Smooth muscle cell (in vitro differentiated cells): ENCODE data around the gene ACTG1. TPM values are rescaled to one million over a fixed set of nuclear protein-coding genes. Genes with fewer than 3 reads are reported as not detected.

Experiments used
- DNase-seq: peaks from one replicate; lab custom pipeline; 2025; ENCODE audit not compliant: unreplicated experiment; lab: John Stamatoyannopoulos, UW
- H2AFZ ChIP-seq: fragments of 200-600 bp; sonication (generic); 2 replicates; pipeline ENCODE4 v1.6.0; 2016; ENCODE audit warnings: antibody characterized with exemption, low read depth, mild to moderate bottlenecking
- H3F3A ChIP-seq: fragments of 200-600 bp; sonication (generic); 2 replicates; pipeline ENCODE4 v1.6.0; 2017; ENCODE audit warnings: antibody characterized with exemption, low read depth
- H3K27ac ChIP-seq: fragments of 200-600 bp; sonication (generic); 2 replicates; pipeline ENCODE4 v1.5.1; 2016; ENCODE audit warnings: low read depth, mild to moderate bottlenecking
- H3K27me3 ChIP-seq: fragments of 200-600 bp; sonication (generic); 2 replicates; pipeline ENCODE4 v1.6.1; 2016; ENCODE audit warnings: low read depth, mild to moderate bottlenecking
- H3K36me3 ChIP-seq: fragments of 200-600 bp; sonication (generic); 2 replicates; pipeline ENCODE4 v1.5.1; 2016; ENCODE audit warnings: low read depth
- H3K4me1 ChIP-seq: fragments of 200-600 bp; sonication (generic); 2 replicates; pipeline ENCODE4 v1.5.1; 2016; ENCODE audit warnings: low read depth
- H3K4me2 ChIP-seq: fragments of 200-600 bp; sonication (generic); 2 replicates; pipeline ENCODE4 v1.6.0; 2016; ENCODE audit warnings: mild to moderate bottlenecking
- H3K4me3 ChIP-seq: fragments of 200-600 bp; sonication (generic); 2 replicates; pipeline ENCODE4 v1.5.1; 2016; ENCODE audit warnings: mild to moderate bottlenecking
- H3K79me2 ChIP-seq: fragments of 200-600 bp; sonication (generic); 2 replicates; pipeline ENCODE4 v1.6.0; 2016; ENCODE audit warnings: low read depth, mild to moderate bottlenecking
- H3K9ac ChIP-seq: fragments of 200-600 bp; sonication (generic); 2 replicates; pipeline ENCODE4 v1.6.0; 2016; ENCODE audit warnings: low read depth
- H3K9me3 ChIP-seq: fragments of 200-600 bp; sonication (generic); replicated peaks from 2 replicates; pipeline ENCODE4 v1.5.1; 2016; ENCODE audit warnings: low read depth
- H4K20me1 ChIP-seq: fragments of 200-600 bp; sonication (generic); 2 replicates; pipeline ENCODE4 v1.6.0; 2016; ENCODE audit warnings: low read depth
- CTCF ChIP-seq: fragments of 200-600 bp; sonication (generic); IDR thresholded peaks from 2 replicates; pipeline ENCODE4 v1.5.1; 2017; ENCODE audit warnings: borderline replicate concordance, mild to moderate bottlenecking, antibody characterized with exemption; ENCODE audit not compliant: insufficient read depth, poor library complexity, severe bottlenecking
- WGBS: methylation state at CpG from one replicate; pipeline ENCODE4 v1.1.7; 2016; ENCODE audit warnings: low lambda C conversion rate; 5-methylcytosine and 5-hydroxymethylcytosine counted together
- polyA plus RNA-seq: library from polyadenylated mRNA; unstranded; fragments of >200 nt; fragmentation: Nextera tagmentation; extraction: Ambion mirVana; gene quantifications from 2 replicates; pipeline ENCODE4 v1.2.1, GENCODE V29; 2016
- total RNA-seq: library from RNA; depleted of rRNA; stranded (reverse); fragments of >200 nt; gene quantifications from 2 replicates; pipeline ENCODE4 v1.2.3, GENCODE V29; 2014

ACTG1 gene
- total and polyA plus RNA-seq, 2 experiments from 2014 or later, result 5,332 to 6,793 TPM

GRCh38 chr17:81537856-81538555 lies 25.4 kb upstream of the ACTG1 start:
- H2AFZ ChIP-seq, result no peak overlapping the region

GRCh38 chr17:81537343-81537855 lies 24.8 kb upstream of the ACTG1 start:
- H2AFZ ChIP-seq, result no peak overlapping the region
- 21% methylated on average over 13 of the region's 17 CpGs for WGBS
- DNase-seq, result no peak
- H4K20me1 ChIP-seq, result peaks cover 10% of the 10 kb centered on the region
- H3K4me2 ChIP-seq, result peak overlapping the region; percentile 67
- no peaks in the 10 kb centered on the region for H3K9me3 ChIP-seq
- no peaks in the 10 kb centered on the region for H3K36me3 ChIP-seq
- H3F3A ChIP-seq, result no peaks in the 10 kb centered on the region
- TF ChIP-seq CTCF, result peak; percentile 44
- H3K79me2 ChIP-seq, result no peaks in the 10 kb centered on the region
- H3K9ac ChIP-seq, result no peak overlapping the region
- H3K4me3 ChIP-seq, result peak overlapping the region; percentile 8
- no peak overlapping the region for H3K27ac ChIP-seq
- H3K4me1 ChIP-seq, result peaks cover 9% of the 10 kb centered on the region
- peaks cover 11% of the 10 kb centered on the region for H3K27me3 ChIP-seq

More at GRCh38 chr17:81537856-81538555, 25.4 kb upstream of the ACTG1 start:
- no peak for DNase-seq
- Histone ChIP-seq H3K9ac (no peak overlapping the region), H3K27ac (no peak overlapping the region), H4K20me1 (peaks cover 10% of the 10 kb centered on the region), H3K27me3 (peaks cover 11% of the 10 kb centered on the region), H3K9me3 (no peaks in the 10 kb centered on the region), H3K79me2 (no peaks in the 10 kb centered on the region), H3F3A (no peaks in the 10 kb centered on the region), H3K4me2 (no peak overlapping the region), H3K4me1 (peaks cover 9% of the 10 kb centered on the region), H3K4me3 (no peak overlapping the region), H3K36me3 (no peaks in the 10 kb centered on the region)
- TF ChIP-seq CTCF, result no peak
- WGBS, result 85% methylated on average over 23 of the region's 26 CpGs

GRCh38 chr17:81536299-81537290 lies 24.0 kb upstream of the ACTG1 start:
- Histone ChIP-seq H3F3A (no peaks in the 10 kb centered on the region), H3K9me3 (no peaks in the 10 kb centered on the region), H3K4me2 (peak overlapping the region; percentile 67), H3K27me3 (peaks cover 11% of the 10 kb centered on the region), H3K4me1 (peaks cover 9% of the 10 kb centered on the region), H3K4me3 (peak overlapping the region; percentile 8), H3K27ac (no peak overlapping the region), H3K9ac (no peak overlapping the region), H3K36me3 (no peaks in the 10 kb centered on the region), H2AFZ (no peak overlapping the region), H4K20me1 (peaks cover 10% of the 10 kb centered on the region), H3K79me2 (no peaks in the 10 kb centered on the region)
- no peak for TF ChIP-seq CTCF
- 45% methylated on average over 49 of the region's 89 CpGs for WGBS
- DNase-seq, result no peak
